HG02870 (cell line): Measurements from ENCODE around the gene SLC17A9.
A peak's percentile ranks its signal among the peaks of the same experiment; 100 is the strongest.

Experiments used
- ATAC-seq: cut with Tn5 transposase; IDR thresholded peaks from one replicate; pipeline ENCODE4 v1.9.1; 2021; ENCODE audit warnings: mild to moderate bottlenecking, moderate library complexity; ENCODE audit not compliant: unreplicated experiment

The SLC17A9 gene, protein sequence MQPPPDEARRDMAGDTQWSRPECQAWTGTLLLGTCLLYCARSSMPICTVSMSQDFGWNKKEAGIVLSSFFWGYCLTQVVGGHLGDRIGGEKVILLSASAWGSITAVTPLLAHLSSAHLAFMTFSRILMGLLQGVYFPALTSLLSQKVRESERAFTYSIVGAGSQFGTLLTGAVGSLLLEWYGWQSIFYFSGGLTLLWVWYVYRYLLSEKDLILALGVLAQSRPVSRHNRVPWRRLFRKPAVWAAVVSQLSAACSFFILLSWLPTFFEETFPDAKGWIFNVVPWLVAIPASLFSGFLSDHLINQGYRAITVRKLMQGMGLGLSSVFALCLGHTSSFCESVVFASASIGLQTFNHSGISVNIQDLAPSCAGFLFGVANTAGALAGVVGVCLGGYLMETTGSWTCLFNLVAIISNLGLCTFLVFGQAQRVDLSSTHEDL

DNA sequence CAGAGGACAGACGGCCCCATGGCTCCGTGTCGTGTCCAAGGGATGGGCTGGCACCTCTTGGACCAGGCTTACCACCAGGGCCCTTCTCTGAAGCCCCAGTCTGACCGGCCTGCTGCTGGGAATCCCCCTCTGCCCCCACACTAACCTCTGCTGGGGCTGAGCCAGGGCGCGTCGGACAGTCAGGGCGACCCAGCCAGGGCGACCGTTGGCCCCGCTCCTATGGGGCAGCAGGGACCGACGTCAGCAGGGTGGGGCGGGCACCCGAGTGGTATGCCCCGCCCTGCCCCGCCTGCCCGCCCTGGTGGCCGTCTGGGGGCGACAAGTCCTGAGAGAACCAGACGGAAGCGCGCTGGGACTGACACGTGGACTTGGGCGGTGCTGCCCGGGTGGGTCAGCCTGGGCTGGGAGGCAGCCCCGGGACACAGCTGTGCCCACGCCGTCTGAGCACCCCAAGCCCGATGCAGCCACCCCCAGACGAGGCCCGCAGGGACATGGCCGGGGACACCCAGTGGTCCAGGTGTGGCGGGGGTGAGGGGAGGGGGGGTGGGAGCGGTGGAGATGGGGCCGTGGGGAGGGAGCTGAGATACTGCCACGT, at the start of gene SLC17A9:
Gene SLC17A9 (plus strand): TSS at position 337 of the 595 bp plus-strand sequence. CDS start 122 bp downstream, at position 459.
- peak; percentile 37 for ATAC-seq

DNA sequence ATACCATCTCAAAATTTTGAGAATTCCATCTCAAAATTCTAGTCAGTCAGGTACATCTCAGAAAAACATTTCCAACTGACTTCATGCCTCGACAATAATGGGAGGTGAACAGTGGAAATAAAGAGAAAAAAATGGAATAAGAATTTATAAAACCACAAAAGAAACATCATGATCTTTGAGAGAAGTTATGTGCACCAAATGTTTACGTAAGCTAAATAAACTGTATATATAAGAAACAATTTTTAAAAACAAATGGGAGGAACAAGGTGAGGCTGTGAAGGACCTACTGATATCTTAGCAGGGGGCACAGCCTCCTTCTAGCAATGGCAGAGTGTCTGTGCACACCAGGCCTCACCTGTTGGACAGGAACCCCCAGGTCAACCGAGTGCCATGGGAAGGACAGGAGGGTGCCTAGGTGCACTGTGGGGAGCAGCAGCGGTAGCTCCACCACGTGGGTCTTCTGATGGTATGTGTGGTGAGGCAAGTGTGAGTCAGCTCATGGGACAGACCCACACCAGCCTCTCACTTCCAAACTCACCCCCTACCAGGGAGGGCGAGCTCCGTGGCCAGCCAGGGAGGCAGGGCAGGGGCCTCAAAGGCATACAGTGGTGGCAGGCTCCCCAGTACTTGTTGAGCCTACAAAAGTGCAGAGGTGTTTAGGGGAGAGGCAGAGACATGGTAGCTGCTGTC, 49.4 kb upstream of the SLC17A9 start:
- ATAC-seq, result no peak

DNA sequence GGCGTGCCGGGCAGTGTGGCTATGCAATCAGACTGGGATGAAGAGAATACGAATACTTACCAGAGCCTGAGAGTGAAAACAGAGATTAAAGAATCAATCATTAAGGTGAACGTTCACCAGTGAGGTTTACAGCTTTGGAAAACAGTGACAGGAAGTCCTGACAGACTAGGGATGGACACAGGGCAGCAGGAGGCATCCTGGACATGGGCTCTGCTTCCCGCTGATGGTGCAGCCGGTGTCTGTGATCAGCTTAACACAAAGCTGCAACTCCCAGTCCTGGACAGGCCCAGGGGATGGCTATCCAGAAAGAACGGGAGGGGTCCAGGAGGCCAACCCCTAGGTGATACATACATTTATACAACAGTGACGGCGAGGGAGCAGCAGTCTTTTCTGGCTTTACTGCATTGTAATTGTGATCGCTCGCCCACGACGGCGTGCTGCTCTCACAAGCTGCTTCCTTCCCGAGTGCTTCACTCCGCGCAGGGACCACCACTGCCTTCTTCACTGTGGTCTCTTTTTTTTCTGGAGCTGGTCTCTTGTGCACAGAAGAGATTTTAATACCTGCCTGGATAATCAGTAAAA, 46.9 kb upstream of the SLC17A9 start:
- no peak for ATAC-seq

DNA sequence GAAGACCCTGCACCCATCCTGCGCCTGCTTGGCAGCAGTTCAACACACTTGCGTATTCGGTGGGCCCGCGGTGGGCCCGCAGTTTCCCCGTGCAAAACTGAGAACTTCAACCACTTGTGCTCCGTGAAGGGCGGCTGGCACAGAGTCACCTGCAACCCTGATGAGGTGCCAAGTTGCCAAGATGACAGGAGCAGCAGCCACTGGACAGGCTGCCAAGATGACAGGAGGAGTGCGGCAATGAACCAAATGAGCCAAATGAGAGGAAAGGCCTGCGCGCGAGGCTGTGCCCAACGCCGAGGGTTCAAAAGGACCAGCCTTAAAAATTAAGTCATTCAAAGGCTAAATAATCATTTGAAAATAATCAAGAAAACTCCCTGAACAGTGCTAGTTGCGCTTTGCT, 46.3 kb upstream of the SLC17A9 start:
- no peak for ATAC-seq

DNA sequence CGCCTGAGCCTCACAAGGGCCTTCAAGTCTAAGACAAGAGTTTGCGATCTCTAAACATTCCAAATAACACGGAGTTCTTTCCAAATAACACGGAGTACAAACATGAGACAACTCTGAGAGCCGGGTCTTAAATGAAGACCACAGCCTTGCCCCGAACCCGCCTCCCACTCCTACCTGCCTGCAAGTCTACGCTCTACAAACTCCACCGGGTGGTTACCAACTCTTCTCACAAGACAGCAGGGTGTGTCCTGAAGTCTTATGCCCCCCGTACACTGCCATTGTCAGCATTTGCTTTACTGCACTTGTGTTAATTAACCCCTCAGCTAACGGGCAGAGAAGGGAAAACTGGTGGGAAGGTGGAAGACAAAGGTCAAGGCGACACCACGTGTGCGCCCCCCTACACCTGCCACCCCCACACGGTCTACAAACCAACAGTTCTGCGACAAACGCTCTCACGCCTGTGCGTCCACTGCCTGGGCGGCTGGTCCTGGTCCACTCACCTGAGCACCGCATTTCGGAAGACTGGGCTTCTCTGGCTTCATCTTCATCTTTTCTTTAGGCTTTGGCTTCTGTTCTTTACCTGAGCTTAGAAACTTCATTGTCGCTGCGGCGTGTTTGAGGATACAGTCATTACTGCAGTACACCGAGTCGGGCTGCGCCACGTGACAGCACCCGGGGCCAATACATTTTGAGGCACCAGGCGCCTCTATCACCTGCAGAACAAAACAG, 45.7 kb upstream of the SLC17A9 start:
- ATAC-seq, result no peak

DNA sequence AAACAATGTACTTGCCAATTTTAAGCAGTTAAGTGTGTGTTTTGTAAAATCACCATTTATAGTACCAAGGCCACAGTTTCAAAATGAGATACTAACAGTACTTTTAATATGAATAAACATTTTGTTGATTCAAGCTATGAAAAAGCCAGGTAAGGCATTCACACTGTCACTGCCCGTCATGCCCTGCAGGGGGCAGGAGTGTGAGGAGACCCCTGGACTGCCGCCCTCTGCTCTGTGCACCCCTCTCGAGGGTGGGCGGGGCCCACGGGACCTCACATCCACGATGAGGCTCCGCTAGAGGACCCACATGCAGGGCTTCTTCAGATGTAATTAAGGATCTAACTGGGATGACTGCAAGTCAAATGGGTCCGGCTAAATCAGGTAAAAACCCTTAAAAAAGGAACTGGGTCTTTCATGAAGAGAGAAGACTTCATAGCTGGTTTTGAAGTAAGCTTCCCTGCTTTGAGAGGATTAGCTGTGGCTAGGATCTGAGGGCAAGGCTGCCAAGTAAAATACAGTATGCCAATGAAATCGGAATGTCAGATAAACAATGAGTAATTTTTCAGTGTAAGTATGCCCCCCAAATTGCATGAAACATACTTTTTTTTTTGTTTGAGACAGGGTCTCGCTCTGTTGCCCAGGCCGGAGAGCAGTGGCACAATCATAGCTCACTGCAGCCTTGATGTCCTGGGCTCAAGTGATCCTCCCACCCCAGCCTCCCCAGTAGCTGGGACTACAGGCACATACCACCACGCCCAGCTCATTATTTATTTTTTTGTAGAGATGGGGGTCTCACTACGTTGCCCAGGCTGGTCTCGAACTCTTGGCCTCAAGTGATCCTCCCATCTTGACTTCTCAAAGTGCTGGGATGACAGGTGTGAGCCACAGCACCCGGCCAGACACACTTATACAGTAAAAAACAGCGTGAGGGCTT, 44.9 kb upstream of the SLC17A9 start:
- ATAC-seq, result no peak

DNA sequence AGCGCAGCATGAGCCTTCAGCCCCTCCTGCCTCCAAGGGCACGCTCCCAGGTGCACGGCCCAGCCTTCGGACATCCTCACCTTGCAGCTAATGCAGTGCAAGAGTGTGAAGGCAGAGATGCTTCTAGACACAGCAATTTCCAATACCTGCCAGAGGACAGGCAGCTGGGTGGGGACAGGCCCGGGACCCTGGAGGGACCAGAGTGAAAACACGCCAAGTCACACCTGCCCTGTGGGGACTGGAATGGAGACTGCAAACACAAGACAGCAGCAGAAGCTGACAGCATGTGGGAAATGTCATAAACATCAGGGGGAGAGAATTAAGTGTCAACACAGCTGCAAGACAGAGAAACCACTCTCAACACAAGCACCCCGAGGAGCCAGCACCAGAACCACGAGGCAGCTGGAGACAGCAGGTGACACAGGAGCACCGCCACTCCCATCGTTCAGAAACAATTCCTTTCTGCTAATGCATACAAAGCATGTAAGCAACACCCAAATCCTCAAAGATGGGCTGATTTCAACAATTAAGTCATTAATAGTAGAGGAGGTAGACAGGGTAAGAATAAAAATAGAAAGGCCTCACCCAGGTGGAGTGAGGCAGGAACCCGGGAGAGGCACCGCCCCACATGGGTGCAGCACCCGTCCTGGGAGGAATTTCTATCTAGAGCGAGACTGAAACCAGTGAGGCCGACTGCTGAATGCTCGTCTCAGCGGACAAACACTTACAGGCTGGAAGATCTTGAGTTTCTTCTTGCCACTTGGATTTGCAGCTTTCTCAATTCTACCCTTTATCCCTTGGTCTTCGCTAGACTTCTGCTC, 43.3 kb upstream of the SLC17A9 start:
- ATAC-seq, result no peak

DNA sequence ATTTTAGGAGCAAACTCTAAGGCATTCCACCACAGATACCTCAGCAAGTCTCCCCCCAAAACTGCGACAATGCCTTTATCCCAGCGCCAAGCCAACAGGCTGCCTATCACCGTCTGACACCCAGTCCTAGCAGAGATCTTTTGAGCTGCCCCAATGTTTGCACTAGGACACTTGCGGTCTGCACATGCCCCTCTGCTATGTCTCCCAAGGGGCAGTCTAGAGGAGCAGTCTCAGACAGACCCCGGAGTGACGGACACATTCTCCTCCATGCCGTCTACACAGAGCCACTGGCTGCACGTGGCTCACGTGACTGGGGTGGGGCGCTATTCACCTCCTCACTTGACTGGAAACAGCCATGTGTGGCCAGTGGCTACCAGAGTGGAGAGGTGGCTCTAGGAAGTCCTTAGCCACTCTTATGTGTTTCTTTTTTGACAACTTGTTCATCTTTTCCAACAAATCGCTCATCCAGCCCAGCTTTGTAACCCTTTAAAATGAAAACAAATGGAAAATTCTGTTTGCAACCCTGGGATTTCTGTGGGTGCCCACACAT, 42.2 kb upstream of the SLC17A9 start:
- ATAC-seq, result no peak

DNA sequence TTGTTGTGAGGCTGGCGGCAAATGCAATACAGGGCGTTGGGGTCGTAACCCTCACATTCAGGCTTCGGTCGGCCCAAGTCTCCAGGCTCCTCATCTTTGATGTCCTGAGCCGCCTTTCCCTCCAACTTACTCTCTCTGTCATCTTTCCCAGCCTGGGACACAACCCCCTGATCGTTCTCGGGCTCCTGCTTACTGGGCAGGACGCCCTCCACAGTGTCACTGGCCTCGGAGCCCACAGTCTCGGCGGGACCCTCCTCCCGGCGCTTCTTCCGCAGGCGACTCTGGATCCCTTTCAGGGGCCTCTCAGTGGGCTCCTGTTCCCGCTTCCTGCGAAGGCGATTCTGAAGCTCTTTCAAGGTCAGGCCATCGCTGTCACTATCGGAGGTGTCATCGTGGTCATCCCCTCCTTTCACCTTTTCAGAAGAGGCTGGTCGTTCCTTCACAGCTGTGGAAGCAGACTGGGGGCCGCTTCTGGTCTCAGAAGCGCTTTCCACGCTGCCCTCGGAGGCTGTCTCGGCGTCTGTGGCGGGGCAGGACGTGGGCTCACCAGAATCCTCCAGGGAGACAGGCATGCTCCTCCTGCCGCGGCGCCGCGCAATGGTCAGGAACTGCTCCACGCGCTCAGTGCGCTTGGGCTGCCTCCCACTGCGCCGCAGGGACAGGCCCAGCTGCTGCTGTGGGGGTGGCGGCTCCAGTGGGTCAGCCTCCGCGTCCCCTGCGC, 41.6 kb upstream of the SLC17A9 start:
- ATAC-seq, result no peak

DNA sequence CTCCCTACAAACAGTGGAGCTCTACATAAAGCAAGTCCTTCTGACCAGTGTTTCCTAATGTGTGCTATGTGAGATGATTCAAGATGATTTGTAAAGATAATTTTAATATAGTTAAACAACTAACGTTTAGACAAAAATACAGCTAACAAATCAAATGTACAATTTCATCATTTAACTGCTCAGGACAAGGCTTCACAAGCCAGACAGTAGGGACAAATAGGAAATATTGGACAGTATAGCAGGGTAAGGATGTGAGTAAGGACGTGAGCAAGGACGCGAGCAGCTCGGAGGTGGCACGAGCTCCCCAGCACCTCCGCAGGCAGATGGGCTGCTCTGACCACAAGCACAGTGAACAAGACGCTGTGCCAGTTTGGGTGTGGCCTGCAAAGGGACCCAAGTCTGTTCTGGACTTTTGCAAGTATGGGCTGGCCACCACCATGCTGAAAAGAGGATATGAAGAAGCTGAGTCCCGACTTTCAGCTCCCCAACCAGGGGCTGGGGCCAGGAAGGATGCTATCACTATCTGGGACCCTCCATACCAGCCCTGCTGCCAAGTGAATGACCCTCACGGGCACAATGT, 40.7 kb upstream of the SLC17A9 start:
- ATAC-seq, result no peak

DNA sequence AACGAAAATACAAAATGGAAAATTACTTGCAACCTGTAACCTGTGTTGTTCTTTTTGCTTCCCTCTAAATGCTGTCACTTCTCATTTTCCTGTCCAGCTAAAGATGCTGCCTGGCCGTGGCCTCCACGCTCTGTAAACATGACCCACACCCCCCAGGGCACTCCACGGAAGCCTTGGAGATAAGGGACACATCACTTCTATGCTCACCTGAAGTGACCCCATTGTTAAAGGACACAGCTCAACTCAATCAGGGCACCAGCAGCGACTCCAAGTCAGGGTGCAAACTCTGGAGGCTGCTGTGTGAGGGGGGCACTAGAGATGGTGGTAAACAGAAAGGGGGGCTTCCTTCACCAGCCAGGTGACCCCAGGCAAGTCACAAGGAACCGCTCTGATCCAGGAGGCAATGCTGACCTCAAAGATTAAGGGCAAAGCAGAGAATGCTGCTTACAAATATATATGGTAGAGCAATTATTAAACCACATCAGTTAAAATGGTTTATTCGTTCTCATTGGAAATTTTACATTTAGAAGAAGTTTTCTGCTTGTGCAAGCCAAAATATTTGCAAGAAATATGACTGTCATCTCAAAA, 39.4 kb upstream of the SLC17A9 start:
- no peak for ATAC-seq

DNA sequence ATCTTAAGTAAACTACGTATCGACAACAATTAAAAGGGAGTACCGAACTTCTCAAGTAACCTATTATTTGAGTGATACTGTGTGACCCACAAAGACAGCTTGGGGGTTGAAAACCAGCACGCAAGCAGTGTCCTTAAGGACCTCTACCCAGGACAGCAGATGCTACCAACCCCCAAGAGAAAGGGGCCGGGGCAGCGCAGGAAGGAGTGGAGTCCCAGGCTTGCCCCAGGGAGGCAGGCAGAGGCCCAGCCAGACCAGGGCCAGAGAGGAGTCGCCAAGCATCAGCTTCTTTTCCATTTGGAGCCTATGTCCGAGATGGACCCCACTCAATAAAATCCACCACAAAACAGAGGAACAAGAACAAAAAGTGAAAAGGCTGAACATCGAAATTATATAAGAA, 38.1 kb upstream of the SLC17A9 start:
- no peak for ATAC-seq

DNA sequence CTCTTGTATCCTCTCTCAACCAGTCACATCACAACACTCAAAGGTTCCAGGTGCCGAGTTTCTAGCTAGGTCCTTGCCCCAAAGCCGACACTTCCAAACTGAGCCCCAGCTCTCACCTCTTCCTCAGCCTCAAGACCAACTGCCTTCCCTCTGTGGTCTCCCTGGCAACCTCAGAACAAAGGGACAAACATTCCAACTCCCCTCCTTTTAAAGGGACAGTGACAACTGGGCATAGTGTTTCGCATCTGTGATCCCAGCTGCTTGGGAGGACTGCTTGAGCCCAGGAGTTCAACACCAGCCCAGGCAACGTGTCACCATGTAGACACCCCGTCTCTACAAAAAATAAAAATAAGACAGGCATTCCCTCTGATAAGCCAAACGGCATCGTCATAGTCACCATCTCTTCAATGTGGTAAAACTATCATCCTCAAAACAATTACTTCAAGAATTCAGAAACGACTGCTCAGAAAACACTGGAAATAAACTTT, 37.5 kb upstream of the SLC17A9 start:
- ATAC-seq, result no peak

DNA sequence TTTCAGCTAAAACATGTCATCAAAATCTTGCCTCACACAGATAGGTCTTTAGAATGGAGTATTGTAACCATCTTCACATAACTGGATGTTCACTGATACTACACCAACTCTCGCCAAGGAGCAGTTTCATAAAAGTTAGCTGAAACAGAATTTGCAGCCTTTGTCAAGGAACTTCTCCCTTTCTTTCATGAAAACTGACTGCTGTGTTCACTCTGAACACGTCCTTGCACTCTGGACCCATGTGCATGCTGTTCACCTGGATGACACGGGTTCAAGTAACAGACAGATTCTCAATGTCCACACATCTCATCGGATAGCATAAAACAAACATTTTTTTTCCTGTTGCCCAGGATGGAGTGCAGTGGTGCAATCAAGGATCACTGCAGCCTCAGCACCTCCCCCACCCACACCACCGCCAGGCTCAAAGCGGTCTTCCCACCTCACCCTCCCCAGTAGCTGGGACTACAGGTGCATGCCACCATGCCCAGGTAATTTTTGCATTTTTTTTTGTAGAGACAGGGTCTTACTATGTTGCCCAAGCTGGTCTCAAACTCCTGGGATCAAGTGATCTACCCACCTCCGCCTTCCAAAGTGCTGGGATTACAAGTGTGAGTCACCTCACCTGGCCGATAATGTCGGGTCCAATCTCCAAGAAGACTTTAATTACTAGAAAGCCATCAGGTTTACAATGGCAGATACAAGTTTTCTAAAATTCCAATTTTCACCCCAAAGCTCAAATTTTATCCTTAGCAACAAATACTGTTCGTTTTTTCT, 35.6 kb upstream of the SLC17A9 start:
- no peak for ATAC-seq

DNA sequence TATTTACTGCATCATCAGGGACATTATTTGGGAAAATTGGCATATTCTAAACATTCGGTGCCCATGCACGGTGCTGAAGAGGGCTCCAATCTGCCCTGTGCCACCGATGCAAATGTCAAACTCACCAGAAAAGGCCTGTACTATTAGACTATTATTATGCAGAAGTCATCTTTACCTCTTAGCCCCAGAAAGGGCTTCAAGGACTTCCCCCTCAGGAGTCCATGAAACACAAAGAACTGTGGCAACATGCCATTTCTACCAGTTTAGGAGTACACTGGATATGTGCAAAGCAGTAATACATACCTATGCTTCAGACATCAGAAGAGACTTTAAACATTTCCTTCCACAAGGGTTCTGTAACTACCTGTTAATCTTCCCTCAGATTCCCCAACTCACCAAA, 34.8 kb upstream of the SLC17A9 start:
- ATAC-seq, result no peak

DNA sequence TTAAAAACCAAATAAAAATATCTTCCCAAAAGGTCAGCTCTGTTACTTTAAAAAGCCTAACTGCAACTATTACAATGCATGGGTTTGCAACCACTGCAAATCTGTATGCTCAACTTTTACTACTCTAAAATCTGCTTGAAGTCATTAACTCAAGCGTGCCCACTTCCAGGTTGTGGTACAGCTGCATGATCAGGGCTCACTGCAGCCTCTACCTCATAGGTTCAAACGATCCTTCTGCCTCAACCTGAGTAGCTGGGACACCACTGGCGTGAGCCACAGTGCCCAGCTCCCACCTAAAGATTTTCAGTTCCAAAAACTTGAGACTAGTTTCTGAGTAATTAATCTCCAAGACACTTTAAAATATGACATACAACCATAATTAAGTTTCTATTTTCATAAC, 34.4 kb upstream of the SLC17A9 start:
- no peak for ATAC-seq
